ENCODE measurements around the gene FRMD4B. TPM values are rescaled to one million over a fixed set of nuclear protein-coding genes. Genes with fewer than 3 reads are reported as not detected.
"Not testable (repeated sequence)": the region's sequence is repeated elsewhere in the genome, so short reads cannot be mapped to it uniquely, and the experiment has no call there.

Gene FRMD4B
- polyA plus RNA-seq, 1 donor, result 16.1 TPM

DNA sequence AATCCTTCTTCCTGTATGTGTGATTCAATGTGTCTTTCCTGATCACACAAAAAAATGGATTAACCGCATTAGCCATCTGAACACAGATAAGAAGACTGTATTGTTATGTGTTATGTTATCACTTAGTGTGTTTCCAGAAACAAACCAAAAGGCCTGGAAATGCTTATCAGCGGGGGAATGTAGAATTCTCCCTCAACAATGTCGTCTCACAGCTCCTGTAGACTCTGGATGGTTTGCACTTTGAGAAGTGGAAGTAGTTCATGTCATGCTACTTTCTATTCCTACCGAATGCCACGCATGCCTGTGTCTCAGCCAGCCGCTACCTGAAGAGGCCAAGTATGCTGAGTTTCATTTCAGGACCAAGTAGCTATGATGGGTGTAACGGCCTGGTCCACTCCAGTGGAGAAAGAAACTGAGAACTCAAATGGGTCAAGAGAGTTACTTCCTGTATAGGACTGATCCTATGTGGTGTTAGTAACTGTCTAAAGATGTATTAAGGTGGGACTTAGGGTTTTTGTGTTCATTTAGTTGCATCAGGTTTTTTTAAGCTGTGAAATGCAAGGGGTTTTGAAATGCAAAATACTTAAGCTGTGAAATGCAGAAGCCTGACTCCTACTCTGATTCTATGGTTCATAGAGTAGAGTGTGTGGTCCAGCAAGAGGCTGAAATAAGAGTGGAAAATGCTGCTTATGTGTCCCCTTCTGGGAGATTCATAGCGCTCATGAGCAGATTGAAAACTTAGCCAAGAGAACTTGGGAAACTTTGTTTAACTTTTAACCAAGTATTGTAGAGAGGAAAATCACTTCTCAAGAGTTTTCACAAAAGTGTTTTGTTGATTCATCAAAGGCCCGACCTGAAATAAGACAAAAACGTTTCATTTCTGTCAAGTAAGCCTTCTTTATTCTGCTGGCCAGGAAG, 145.0 kb downstream of the FRMD4B start:
- DNase-seq, result peak; percentile 11

DNA sequence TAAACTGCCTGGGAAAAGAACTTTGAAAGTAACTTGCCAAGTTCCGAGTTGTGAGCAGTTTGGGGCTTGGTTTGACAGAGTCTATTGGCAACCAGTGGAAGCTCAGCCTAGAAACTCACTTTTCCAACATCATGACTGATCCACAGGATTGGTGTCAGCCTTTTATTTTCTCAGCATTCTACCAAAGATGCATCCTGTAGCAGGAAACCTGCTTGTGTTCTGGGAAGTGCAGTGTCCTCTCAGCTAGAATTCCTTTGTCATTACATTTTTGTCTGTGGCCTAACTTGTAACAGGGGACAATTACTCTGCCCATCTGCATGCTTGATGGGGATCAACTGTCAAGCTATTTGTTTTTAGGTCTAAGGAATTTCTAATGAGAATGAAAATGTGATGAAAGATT, 146.8 kb downstream of the FRMD4B start:
- no peak for DNase-seq

DNA sequence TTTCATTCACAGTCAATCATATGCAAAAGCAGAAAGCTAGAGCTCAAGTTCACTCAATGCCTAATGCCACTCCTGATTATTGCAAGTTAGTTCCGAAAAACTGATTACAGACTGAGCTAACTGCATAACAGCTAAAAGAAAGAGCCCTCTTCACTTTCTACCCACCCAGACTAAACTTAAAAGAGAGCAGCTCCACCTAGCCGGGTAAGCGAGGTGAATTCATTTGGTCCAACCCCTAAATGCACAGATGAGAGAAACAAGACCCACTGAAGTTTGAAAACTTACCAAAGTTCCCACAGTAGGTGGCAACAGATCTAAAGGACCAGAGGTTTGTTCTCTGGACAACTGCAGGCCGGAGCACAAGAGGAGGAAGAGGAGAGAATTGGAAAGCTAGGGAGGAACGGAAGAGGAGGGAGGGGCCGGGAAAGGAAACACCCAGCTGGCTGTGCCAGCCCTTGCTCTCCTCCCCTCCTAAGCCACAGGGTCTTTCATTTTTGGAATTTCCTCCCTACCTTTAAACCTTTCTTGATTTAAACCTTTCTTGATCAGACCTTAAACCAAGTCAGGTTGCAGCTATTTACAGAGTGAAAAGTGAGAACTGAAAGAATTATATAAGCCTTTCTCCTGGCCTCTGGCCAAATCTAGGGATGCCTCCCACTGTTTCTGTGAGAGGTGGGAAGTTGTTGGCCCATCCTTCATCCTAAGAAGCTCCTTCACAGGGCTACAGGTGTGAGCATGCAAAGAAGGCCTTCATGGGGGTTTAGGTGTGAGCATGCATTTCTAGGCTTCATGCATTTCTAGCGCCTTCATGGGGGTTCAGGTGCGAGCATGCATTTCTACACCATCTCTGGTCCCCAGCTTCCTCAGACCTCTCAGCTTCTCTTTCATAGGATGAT, 148.8 kb downstream of the FRMD4B start:
- DNase-seq, result no peak

GRCh38 chr3:69235882-69236281, 150.0 kb downstream of the FRMD4B start:
- DNase-seq, result no peak

DNA sequence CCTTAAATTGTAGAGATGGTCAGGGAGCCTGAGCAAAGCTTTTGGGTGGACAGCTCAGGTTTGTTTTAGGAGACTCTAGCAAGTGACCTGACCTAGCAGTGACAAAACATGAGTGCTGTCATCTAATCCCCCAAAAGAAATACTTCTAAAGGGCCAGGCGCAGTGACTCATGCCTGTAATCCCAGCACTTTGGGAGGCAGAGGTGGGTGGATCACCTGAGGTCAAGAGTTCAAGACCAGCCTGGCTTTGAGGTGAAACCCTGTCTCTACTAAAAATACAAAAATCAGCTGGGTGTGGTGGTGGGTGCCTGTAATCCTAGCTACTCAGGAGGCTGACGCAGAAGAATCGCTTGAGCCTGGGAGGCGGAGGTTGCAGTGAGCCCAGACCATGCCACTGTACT, 150.7 kb downstream of the FRMD4B start:
- DNase-seq, result not testable (repeated sequence)

DNA sequence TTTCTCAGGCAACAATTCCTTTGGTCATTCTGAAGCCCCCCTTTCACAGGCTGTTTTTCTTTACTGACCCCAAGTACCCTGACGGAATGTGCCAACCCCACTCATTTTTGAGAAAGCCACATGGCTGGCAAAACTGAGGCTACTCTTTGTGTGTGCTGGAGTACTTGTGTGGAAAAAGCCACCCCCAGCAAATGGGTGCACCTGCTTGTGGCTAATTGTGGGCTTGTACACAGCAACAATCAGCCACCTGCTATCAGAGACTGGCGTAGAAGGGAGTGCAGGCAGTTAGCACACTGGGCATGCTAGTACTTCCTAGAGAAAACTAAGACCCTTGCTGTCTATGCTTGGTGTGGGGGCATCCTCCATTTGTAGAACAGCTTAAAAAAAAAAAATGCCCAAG, 153.4 kb downstream of the FRMD4B start:
- DNase-seq, result no peak

DNA sequence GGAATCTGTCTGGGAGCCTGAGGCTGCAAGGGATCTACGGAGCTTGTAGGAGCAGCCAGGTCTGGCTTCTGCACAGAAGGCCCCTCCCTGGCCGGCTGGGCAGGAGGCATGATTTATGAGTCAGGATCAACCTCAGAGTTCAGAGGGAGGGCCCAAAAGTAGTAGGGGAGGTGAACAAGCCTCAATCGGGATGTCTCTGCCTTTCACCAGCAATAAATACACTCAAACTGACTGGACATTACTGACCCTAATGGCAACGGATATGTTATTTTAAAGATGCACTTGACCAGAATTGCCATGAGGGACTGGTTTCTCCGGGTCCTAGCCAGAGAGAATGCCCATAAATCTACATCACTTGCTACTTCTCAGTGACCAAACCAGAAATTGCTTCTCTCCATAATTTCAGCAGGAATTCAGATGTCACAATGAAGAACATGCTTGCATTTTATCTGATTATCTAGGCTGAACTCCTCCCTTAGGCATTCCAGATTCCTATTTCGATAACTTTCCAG, 153.9 kb downstream of the FRMD4B start:
- DNase-seq, result no peak

GRCh38 chr3:69226071-69226470, 159.8 kb downstream of the FRMD4B start:
- DNase-seq, result no peak

DNA sequence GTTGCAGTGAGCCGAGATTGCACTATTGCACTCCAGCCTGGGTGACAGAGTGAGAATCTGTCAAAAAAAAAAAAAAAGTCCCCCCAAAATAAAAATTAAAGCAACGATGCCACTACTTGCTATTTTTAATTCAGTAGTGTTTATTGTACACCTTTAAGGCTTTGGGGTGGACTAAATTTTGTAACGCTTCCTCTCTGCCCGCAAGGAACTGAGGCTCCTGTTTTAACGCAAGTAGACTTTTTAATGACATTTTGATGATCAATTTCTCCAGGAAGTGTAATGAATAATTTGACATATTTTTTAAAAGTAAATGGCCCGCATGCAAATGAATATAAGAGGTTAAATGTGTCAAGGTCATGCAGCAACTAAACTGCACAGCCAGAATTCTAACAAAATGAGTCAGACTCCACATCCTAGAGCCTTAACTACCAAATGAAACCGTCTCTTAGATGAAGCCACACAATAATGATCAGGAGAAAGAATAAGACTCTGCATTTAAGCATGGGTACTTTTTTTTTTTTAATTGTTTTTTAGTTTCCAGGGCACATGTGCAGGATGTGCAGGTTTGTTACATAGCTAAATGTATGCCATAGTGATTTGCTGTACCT, 166.7 kb downstream of the FRMD4B start:
- no peak for DNase-seq

- no peak for DNase-seq
Measured at GRCh38 chr3:69218079-69218478, 167.8 kb downstream of the FRMD4B start.

GRCh38 chr3:69216981-69217380, 168.9 kb downstream of the FRMD4B start:
- DNase-seq, result no peak

- no peak for DNase-seq
Measured at GRCh38 chr3:69214241-69214640, 171.6 kb downstream of the FRMD4B start.

- no peak for DNase-seq
Measured at GRCh38 chr3:69212411-69213160, 173.3 kb downstream of the FRMD4B start.

GRCh38 chr3:69210068-69210730, 175.7 kb downstream of the FRMD4B start:
- no peak for DNase-seq

GRCh38 chr3:69209413-69209812, 176.5 kb downstream of the FRMD4B start:
- DNase-seq, result no peak

DNA sequence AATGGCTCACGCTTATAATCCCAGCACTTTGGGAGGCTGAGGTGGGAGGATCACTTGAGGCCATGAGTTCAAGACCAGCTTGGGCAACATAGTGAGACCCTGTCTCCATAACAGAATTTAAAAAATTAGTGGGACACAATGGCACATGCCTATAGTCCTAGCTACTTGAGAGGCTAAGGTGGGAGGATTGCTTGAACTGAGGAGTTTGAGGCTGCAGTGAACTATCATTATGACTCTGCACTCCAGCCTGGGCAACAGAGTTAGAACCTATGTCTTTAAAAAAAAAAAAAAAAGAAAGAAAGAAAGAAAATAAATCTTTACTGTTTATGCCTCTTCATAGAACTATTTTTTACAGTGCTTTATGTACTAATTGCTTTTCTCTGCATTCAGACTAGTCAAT, 178.9 kb downstream of the FRMD4B start:
- no peak for DNase-seq

DNA sequence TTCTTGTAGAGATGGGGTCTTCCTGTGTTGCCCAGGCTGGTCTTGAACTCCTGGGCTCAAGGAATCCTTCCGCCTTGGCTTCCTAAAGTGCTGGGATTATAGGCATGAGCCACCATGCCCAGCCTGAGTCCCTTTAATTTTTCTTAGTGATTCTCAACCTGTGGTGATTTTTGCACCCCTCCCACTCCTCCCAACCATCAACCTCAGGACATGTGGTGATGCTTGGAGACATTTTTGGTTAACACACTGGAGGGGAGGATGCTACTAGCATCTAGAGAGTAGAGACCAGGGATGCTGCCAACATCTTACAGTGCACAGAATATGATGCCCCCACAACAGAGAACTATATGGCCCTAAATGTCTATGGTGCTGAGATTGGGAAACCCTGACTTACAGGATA, 180.5 kb downstream of the FRMD4B start:
- no peak for DNase-seq

GRCh38 chr3:69204315-69204957, 181.5 kb downstream of the FRMD4B start:
- no peak for DNase-seq

- no peak for DNase-seq
Measured at GRCh38 chr3:69203631-69204314, 182.1 kb downstream of the FRMD4B start.

DNA sequence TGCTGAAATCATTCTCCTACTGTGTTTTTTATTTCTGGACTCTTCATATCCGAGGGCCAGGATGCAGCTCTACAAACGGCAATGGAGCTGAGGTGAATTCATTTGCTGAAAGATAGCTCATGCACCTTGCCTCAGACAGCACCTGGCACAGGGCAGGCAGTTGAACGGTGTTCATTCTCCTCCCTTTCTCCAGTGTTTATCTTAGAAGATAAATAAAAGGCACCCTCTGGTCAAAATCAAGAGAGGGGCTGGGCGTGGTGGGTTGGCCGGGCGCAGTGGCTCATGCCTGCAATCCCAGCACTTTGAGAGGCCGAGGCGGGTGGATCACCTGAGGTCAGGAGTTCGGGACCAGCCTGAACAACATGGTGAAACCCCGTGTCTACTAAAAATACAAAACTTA, 184.2 kb downstream of the FRMD4B start:
- DNase-seq, result no peak
